Adrenal gland (tissue), 12 donors: ENCODE results near the gene STX2. TPM values are rescaled to one million over a fixed set of nuclear protein-coding genes. Genes with fewer than 3 reads are reported as not detected.

ENCODE experiments used
- DNase-seq, 7 donors: peaks; one replicate each; pipeline ENCODE4 v3.0.0-alpha.2; 2019 to 2020
- H3K27ac ChIP-seq, 5 donors: fragments of 200-600 bp; sonication (generic) in 4 of 5; 1 replicate in 3 of 5; 2 replicates in 2 of 5; pipeline versions ENCODE4 v1.5.1 to v1.8.0; 2016 to 2020; ENCODE audit warnings: mild to moderate bottlenecking in 1 of 5
- H3K27me3 ChIP-seq: fragments of 200-600 bp; 2 replicates; pipeline ENCODE4 v1.8.0; 2021
- H3K36me3 ChIP-seq, 2 donors: fragments of 200-600 bp; replicated peaks in 1 of 2; 1 replicate in 1 of 2; 2 replicates in 1 of 2; pipeline versions ENCODE4 v1.5.1 to v1.8.0; 2018 to 2022
- H3K4me1 ChIP-seq, 2 donors: fragments of 200-600 bp; replicated peaks in 1 of 2; 1 replicate in 1 of 2; 2 replicates in 1 of 2; pipeline versions ENCODE4 v1.5.1 to v1.8.0; 2018 to 2021
- H3K4me3 ChIP-seq, 4 donors: fragments of 200-600 bp; sonication (generic) in 3 of 4; one replicate each; pipeline ENCODE4 v1.5.1; 2016 to 2018
- H3K9me3 ChIP-seq, 3 donors: fragments of 200-600 bp; sonication (generic) in 1 of 3; replicated peaks in 1 of 3; 1 replicate in 2 of 3; 2 replicates in 1 of 3; pipeline versions ENCODE4 v1.5.1 to v1.8.0; 2016 to 2021
- POLR2A ChIP-seq, 2 donors: fragments of 450-650 bp; IDR thresholded peaks; one replicate each; pipeline ENCODE4 v1.6.1; 2017; ENCODE audit warnings: antibody characterized with exemption in 2 of 2, mild to moderate bottlenecking in 2 of 2, moderate library complexity in 1 of 2
- WGBS, 4 donors: extraction: QIAGEN DNeasy Blood & Tissue Kit in 2 of 4; methylation state at CpG; one replicate each; pipeline versions ENCODE4 v1.1.5 to v1.1.7; 2013 to 2017; 5-methylcytosine and 5-hydroxymethylcytosine counted together
- intact Hi-C, 2 donors: fragments of 100-400 bp; cut with DNase I; formaldehyde crosslinking; loops; one replicate each; pipeline versions ENCODE4 v1.14.1 to v1.15.0; 2022 to 2023
- polyA plus RNA-seq, 3 donors: library from polyadenylated mRNA; stranded (reverse); fragments of 200-250 nt in 2 of 3; fragments of 350-450 nt in 1 of 3; fragmentation: Illumina TruSeq in 1 of 3; extraction: RNeasy Lipid Tissue Mini Kit (QIAGEN cat#74804) in 1 of 3; gene quantifications; one replicate each; pipeline ENCODE4 v1.2.3, GENCODE V29; 2013 to 2014
- total RNA-seq, 9 donors: library from RNA; depleted of rRNA in 4 of 9; stranded (reverse); fragments of >200 nt in 4 of 9; fragments of 120-200 nt in 1 of 9; fragmentation: NEBNext Ultra II Directional in 1 of 9; extraction: Animal tissue kit (Norgen Biotek cat#: 25700) in 1 of 9; gene quantifications; one replicate each; pipeline versions ENCODE4 v1.1.0 to v1.2.4, GENCODE V29; 2013 to 2023
- TF ChIP-seq, protein P1 (sequence below), 6 experiments: fragments of 450-650 bp in 4 of 6; fragments of 200-600 bp in 2 of 6; sonication (generic) in 1 of 6; IDR thresholded peaks; 1 replicate in 5 of 6; 2 replicates in 1 of 6; pipeline versions ENCODE4 v1.5.1 to v1.8.0; 2016 to 2021; ENCODE audit warnings: antibody characterized with exemption in 6 of 6, mild to moderate bottlenecking in 2 of 6, moderate library complexity in 1 of 6
- donor health status: healthy with polysubstance abuse.
- donor health status: Bipolar disorder and iron deficiency.
- donor health status: DM: yes; HTN: yes; CAD: no.
- donor health status: DM: no; HTN: no; CAD: no.
- donor health status: DM: no; HTN: no; CAD: no.
- donor health status: DM: yes; HTN: yes; CAD: no.

STX2 gene
- total and polyA plus RNA-seq, 12 donors = 8.3 to 23.8 (median 13.6) TPM

- intact Hi-C loops = no loop called here
- Histone ChIP-seq H3K4me3 (no peak overlapping the region), H3K4me1 (no peaks in the 10 kb centered on the region), H3K36me3 (peaks cover 0 to 9% of the 10 kb centered on the region in 2 donors), H3K27ac (no peak overlapping the region), H3K9me3 (no peaks in the 10 kb centered on the region), H3K27me3 (no peaks in the 10 kb centered on the region)
- WGBS, 4 donors = 74 to 88% (median 83%) methylated on average over 5 of the region's 5 CpGs
- no peak for TF ChIP-seq POLR2A (IDR thresholded peaks at IDR 0.05)
- TF ChIP-seq, protein P1, sequence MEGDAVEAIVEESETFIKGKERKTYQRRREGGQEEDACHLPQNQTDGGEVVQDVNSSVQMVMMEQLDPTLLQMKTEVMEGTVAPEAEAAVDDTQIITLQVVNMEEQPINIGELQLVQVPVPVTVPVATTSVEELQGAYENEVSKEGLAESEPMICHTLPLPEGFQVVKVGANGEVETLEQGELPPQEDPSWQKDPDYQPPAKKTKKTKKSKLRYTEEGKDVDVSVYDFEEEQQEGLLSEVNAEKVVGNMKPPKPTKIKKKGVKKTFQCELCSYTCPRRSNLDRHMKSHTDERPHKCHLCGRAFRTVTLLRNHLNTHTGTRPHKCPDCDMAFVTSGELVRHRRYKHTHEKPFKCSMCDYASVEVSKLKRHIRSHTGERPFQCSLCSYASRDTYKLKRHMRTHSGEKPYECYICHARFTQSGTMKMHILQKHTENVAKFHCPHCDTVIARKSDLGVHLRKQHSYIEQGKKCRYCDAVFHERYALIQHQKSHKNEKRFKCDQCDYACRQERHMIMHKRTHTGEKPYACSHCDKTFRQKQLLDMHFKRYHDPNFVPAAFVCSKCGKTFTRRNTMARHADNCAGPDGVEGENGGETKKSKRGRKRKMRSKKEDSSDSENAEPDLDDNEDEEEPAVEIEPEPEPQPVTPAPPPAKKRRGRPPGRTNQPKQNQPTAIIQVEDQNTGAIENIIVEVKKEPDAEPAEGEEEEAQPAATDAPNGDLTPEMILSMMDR (IDR thresholded peaks at IDR 0.05) = no peak
- DNase-seq = peak in 1 of 7 donors; percentile 39
Observed at GRCh38 chr12:130881046-130881445, 42.0 kb upstream of the STX2 start.

GRCh38 chr12:130880411-130880885 is 41.4 kb upstream of the STX2 start:
- TF ChIP-seq, protein P1 (IDR thresholded peaks at IDR 0.05) = no peak
- no peak for TF ChIP-seq POLR2A (IDR thresholded peaks at IDR 0.05)
- intact Hi-C loops = no loop called here
- Histone ChIP-seq H3K27me3 (no peaks in the 10 kb centered on the region), H3K4me3 (peak overlapping the region in 2 of 4 donors; percentile 25 to 29), H3K36me3 (peaks cover 0 to 15% of the 10 kb centered on the region in 2 donors), H3K4me1 (no peaks in the 10 kb centered on the region), H3K9me3 (no peaks in the 10 kb centered on the region), H3K27ac (no peak overlapping the region)
- peak in 1 of 7 donors; percentile 49 for DNase-seq
- 15 to 31% (median 25%) methylated on average over 10 of the region's 10 CpGs for WGBS, 4 donors

- Histone ChIP-seq H3K9me3 (no peaks in the 10 kb centered on the region), H3K27ac (no peak overlapping the region), H3K4me3 (peak overlapping the region in 1 of 4 donors; percentile 29), H3K36me3 (peaks cover 0 to 21% of the 10 kb centered on the region in 2 donors), H3K4me1 (no peaks in the 10 kb centered on the region), H3K27me3 (no peaks in the 10 kb centered on the region)
- no peak for TF ChIP-seq POLR2A (IDR thresholded peaks at IDR 0.05)
- TF ChIP-seq, protein P1 (IDR thresholded peaks at IDR 0.05) = no peak
- peak in 1 of 7 donors; percentile 48 for DNase-seq
- intact Hi-C loops = no loop called here
- WGBS, 4 donors = 31 to 65% (median 51%) methylated on average over 3 to 17 of the region's 17 CpGs
Observed at GRCh38 chr12:130879781-130880389, 40.8 kb upstream of the STX2 start.

- intact Hi-C loops = no loop called here
- WGBS, 4 donors = 85 to 92% (median 89%) methylated on average over 11 to 13 of the region's 13 CpGs
- no peaks in the 10 kb centered on the region for H3K9me3 ChIP-seq
Observed at GRCh38 chr12:130879212-130879686, 40.2 kb upstream of the STX2 start.

More at GRCh38 chr12:130879212-130879686, 40.2 kb upstream of the STX2 start:
- Histone ChIP-seq H3K4me3 (no peak overlapping the region), H3K27ac (no peak overlapping the region), H3K4me1 (peaks cover 0 to 2% of the 10 kb centered on the region in 2 donors), H3K27me3 (no peaks in the 10 kb centered on the region), H3K36me3 (peaks cover 0 to 27% of the 10 kb centered on the region in 2 donors)
- no peak for TF ChIP-seq POLR2A (IDR thresholded peaks at IDR 0.05)
- TF ChIP-seq, protein P1 (IDR thresholded peaks at IDR 0.05) = no peak
- DNase-seq = peak in 1 of 7 donors; percentile 42
